GM12891 (cell line): ENCODE data around the gene LONP1.

Experiments
- DNase-seq: peaks from one replicate; pipeline ENCODE4 v3.0.0; 2011; ENCODE audit warnings: low spot score; ENCODE audit not compliant: insufficient read length
- FAIRE-seq: peaks from 2 replicates; lab custom pipeline; 2011; peaks lifted over from hg19 to GRCh38; lab: Jason Lieb, UNC
- PAX5 ChIP-seq: IDR thresholded peaks from 2 replicates; pipeline ENCODE4 v1.6.1; 2011; ENCODE audit warnings: low read length, moderate library complexity, mild to moderate bottlenecking; ENCODE audit not compliant: insufficient read depth, severe bottlenecking
- POLR2A ChIP-seq: IDR thresholded peaks from 2 replicates; pipeline ENCODE4 v1.6.1; 2011; ENCODE audit warnings: low read depth, low read length, control low read depth
- POLR2AphosphoS5 ChIP-seq: IDR thresholded peaks from 2 replicates; pipeline ENCODE4 v1.6.1; 2011; ENCODE audit warnings: low read depth, low read length, control low read depth
- POU2F2 ChIP-seq: IDR thresholded peaks from 2 replicates; pipeline ENCODE4 v1.6.1; 2011; ENCODE audit warnings: low read depth, mild to moderate bottlenecking, control low read depth, low read length, moderate library complexity
- SPI1 ChIP-seq: IDR thresholded peaks from 2 replicates; pipeline ENCODE4 v1.6.1; 2011; ENCODE audit warnings: low read depth, low read length, control low read depth
- TAF1 ChIP-seq: IDR thresholded peaks from 2 replicates; pipeline ENCODE4 v1.6.1; 2011; ENCODE audit warnings: low read depth, low read length, control low read depth

Gene LONP1

GRCh38 chr19:5680437-5681368 is 39.2 kb downstream of the LONP1 start, which contains the start of the genes HSD11B1L and MICOS13:
Gene HSD11B1L (plus strand): TSS chr19:5681027. CDS start chr19:5684833, 3,806 bp downstream.
Gene MICOS13 (minus strand): TSS chr19:5680516. CDS start chr19:5680486, 30 bp downstream.
- FAIRE-seq, result peak; percentile 99
- TF ChIP-seq POLR2AphosphoS5, result no peak; the same call in none of the 2 replicates
- peak; percentile 82 for TF ChIP-seq POLR2A
- TF ChIP-seq POU2F2, result peak; percentile 43; the same call in 1 of the 2 replicates
- TF ChIP-seq PAX5, result no peak
- peak; percentile 33; the same call in 1 of the 2 replicates for TF ChIP-seq TAF1
- TF ChIP-seq SPI1, result no peak

GRCh38 chr19:5680084-5680436 is 39.9 kb downstream of the LONP1 start:
- TF ChIP-seq TAF1 (no peak), POLR2AphosphoS5 (no peak), SPI1 (no peak), POLR2A (no peak), POU2F2 (no peak), PAX5 (no peak)
- no peak for DNase-seq
- FAIRE-seq, result no peak

More at GRCh38 chr19:5680437-5681368, 39.2 kb downstream of the LONP1 start, which contains the start of the genes HSD11B1L and MICOS13:
- peak; percentile 98 for DNase-seq

- TF ChIP-seq POLR2AphosphoS5 (no peak), POLR2A (no peak), TAF1 (no peak), SPI1 (no peak), PAX5 (no peak), POU2F2 (no peak)
- DNase-seq (no peak), FAIRE-seq (no peak)
Measured at GRCh38 chr19:5679289-5680083, 40.5 kb downstream of the LONP1 start.

- TF ChIP-seq SPI1, result no peak
- TF ChIP-seq PAX5, result no peak
- TF ChIP-seq TAF1, result no peak
- TF ChIP-seq POLR2AphosphoS5, result no peak
- no peak for TF ChIP-seq POLR2A
- FAIRE-seq (no peak), DNase-seq (no peak)
Measured at GRCh38 chr19:5678071-5678718, 41.8 kb downstream of the LONP1 start.

GRCh38 chr19:5677580-5677979 is 42.4 kb downstream of the LONP1 start:
- no peak for TF ChIP-seq SPI1
- no peak for TF ChIP-seq POU2F2
- TF ChIP-seq POLR2AphosphoS5, result no peak
- TF ChIP-seq TAF1, result no peak
- no peak for TF ChIP-seq POLR2A
- TF ChIP-seq PAX5, result no peak
- FAIRE-seq, result no peak

GRCh38 chr19:5677136-5677535 is 42.8 kb downstream of the LONP1 start:
- no peak for DNase-seq
- no peak for FAIRE-seq
- TF ChIP-seq PAX5, result no peak
- no peak for TF ChIP-seq SPI1

More at GRCh38 chr19:5677580-5677979, 42.4 kb downstream of the LONP1 start:
- no peak for DNase-seq

- FAIRE-seq (no peak), DNase-seq (no peak)
- TF ChIP-seq PAX5 (no peak), TAF1 (no peak), POU2F2 (no peak), POLR2A (no peak), POLR2AphosphoS5 (no peak)
Measured at GRCh38 chr19:5676772-5677105, 43.2 kb downstream of the LONP1 start.

- TF ChIP-seq POLR2A (no peak), POU2F2 (no peak), TAF1 (no peak), POLR2AphosphoS5 (no peak), SPI1 (no peak), PAX5 (no peak)
- no peak for DNase-seq
- FAIRE-seq, result no peak
Measured at GRCh38 chr19:5676105-5676771, 43.7 kb downstream of the LONP1 start.

GRCh38 chr19:5674714-5675113 is 45.2 kb downstream of the LONP1 start:
- peak; percentile 29; the same call in 1 of the 2 replicates for TF ChIP-seq POLR2AphosphoS5
- TF ChIP-seq TAF1, result no peak
- DNase-seq, result no peak
- no peak for FAIRE-seq
